AG09309 (cell line): ENCODE results near the gene AIMP1.

ENCODE experiments used
- DNase-seq: peaks from one replicate; pipeline ENCODE4 v3.0.0-alpha.2; 2010; ENCODE audit warnings: low read depth
- H3K4me3 ChIP-seq: 2 replicates; pipeline ENCODE4 v1.5.1; 2011; ENCODE audit warnings: mild to moderate bottlenecking, low read depth, low read length, moderate library complexity; ENCODE audit not compliant: control insufficient read depth
- TF ChIP-seq, protein P1 (sequence below): IDR thresholded peaks from 2 replicates; pipeline ENCODE4 v1.5.1; 2011; ENCODE audit warnings: mild to moderate bottlenecking, low read depth, low read length, inconsistent platforms; ENCODE audit not compliant: insufficient read depth, control insufficient read depth; ENCODE audit errors: missing control alignments

AIMP1 gene

DNA sequence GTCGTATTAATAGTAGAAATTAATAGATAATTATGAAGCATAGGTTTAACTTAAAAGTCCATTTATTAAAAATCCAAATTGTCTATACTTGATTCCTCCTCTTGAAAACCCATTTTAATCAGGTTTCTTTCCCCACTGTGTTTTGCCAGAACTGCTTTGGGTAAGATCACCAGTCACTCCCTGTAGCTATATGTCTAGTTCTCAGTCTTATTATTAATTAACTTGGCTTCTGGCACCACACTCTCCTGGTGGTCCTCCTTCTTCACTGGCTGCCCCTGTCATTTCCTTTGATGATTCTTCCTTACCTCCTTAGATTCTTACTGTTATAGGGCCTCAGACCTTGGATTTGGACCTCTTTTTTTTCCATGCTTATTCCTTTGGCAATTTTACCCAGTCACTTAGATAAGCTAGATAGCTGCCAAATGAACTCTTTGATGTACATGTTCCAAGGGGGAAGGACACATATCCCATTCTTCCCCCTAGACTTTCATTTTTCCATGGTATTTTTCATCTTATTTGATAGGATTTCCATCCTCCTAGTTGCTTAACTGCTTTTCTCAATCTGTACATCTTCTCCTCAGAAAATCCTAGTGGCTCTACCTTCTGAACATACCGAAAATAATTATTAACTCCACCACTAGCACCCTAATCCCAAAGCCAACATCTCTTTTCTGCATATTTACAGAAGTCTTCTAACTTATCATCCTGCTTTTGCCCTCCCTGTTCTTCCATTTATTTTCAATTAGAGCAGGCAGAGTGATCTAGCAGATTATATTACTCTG is 27.7 kb downstream of the AIMP1 start:
- DNase-seq = no peak
- H3K4me3 ChIP-seq = no peak overlapping the region
- TF ChIP-seq, protein P1, sequence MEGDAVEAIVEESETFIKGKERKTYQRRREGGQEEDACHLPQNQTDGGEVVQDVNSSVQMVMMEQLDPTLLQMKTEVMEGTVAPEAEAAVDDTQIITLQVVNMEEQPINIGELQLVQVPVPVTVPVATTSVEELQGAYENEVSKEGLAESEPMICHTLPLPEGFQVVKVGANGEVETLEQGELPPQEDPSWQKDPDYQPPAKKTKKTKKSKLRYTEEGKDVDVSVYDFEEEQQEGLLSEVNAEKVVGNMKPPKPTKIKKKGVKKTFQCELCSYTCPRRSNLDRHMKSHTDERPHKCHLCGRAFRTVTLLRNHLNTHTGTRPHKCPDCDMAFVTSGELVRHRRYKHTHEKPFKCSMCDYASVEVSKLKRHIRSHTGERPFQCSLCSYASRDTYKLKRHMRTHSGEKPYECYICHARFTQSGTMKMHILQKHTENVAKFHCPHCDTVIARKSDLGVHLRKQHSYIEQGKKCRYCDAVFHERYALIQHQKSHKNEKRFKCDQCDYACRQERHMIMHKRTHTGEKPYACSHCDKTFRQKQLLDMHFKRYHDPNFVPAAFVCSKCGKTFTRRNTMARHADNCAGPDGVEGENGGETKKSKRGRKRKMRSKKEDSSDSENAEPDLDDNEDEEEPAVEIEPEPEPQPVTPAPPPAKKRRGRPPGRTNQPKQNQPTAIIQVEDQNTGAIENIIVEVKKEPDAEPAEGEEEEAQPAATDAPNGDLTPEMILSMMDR = no peak

DNA sequence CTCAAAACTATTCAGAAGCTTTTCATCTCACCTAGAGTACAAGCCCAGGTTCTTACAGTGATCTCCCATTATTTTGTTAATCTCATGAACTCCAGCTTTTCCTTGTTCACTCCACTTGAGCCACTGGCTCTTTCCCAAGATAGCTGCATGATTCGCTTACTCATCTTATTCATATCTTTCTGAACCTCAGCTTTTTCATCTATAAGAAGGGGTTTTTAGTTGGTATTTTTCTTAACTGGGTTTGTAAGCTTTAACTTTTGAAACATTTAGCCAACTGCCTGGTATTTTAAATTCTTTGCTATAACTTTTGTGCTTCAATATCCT is 28.3 kb downstream of the AIMP1 start:
- TF ChIP-seq, protein P1 = no peak
- no peak overlapping the region for H3K4me3 ChIP-seq
- DNase-seq = no peak

DNA sequence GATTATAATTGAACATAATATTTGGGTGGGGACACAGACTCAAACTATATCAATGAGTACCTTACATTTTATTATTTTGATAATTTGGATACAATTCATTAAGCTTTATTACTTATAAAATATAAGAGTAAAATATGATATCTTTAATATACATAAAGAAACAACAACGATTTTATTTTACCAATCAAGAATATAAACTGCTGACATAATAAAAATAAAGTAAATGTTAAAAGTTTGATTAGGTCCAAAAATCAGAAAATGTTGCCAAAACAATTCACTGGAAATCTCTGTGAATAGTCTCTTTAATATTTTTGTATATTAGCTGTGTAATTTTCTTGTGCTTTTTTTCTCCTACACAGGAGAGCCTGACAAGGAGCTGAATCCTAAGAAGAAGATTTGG is 30.8 kb downstream of the AIMP1 start:
- H3K4me3 ChIP-seq = no peak overlapping the region
- no peak for DNase-seq
- TF ChIP-seq, protein P1 = no peak

DNA sequence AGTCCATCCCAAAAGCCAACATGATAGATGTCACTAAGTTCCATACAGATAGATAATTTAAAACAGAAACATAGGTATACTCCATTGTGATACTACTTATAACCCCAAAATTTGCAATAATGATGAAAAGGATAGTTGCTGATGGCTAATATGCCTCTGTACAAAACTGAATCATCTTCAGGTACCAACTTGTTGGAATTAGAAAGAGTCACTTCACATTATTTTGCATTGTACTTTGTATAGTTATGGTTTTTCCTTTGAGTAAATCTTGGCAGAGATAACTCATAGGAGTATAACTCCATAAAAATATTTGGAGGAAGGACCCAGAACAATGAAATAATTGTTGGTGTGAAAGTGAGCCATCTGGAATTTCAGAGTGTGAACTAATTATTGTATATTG is 34.7 kb downstream of the AIMP1 start:
- no peak overlapping the region for H3K4me3 ChIP-seq
- TF ChIP-seq, protein P1 = no peak
- DNase-seq = no peak

DNA sequence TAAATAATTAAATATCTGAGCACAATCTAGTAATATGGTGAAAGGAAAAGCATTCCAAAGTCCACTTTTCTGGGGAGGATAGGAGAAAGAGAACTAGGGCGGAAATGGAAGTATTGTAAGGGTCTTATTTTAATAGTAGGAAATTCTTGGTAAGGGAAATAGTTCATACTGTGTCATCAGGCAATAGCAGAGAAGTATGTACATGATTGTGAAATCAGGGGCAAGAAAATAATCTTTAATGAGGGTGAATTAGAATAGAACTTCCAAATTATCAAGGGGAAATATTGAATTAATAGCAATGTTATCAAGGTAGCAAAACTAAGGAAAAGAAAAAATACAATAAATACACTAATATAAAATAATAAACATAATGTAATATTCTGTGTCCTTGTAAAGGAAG is 37.4 kb downstream of the AIMP1 start:
- TF ChIP-seq, protein P1 = no peak
- DNase-seq = no peak
- H3K4me3 ChIP-seq = no peak overlapping the region

DNA sequence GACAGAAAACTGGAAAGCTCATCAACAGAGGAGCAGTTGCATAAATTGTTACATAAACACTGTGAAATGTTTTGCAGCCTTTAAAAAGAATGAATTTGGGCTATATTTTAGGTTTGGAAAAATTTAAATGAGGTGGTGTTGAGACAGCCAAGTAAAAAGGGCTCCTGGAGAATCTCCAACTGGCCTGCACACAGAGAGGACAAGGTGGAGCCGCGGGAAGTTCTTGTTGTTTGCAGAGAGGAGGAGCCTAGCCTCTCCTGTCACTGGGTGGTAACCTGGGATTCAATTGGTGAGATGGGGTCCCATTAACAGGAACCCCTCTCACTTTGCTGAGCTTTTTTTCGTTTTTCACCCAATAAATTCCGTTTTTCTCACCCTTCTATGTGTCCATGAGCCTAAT is 38.8 kb downstream of the AIMP1 start:
- no peak for DNase-seq
- TF ChIP-seq, protein P1 = no peak
- no peak overlapping the region for H3K4me3 ChIP-seq
